Germinal center (tissue), 1 donor: ENCODE data around the gene FAM168A.

Experiments
- DNase-seq: peaks from one replicate; pipeline ENCODE4 v3.0.0; 2012; ENCODE audit warnings: mixed read lengths, low spot score

FAM168A gene

DNA sequence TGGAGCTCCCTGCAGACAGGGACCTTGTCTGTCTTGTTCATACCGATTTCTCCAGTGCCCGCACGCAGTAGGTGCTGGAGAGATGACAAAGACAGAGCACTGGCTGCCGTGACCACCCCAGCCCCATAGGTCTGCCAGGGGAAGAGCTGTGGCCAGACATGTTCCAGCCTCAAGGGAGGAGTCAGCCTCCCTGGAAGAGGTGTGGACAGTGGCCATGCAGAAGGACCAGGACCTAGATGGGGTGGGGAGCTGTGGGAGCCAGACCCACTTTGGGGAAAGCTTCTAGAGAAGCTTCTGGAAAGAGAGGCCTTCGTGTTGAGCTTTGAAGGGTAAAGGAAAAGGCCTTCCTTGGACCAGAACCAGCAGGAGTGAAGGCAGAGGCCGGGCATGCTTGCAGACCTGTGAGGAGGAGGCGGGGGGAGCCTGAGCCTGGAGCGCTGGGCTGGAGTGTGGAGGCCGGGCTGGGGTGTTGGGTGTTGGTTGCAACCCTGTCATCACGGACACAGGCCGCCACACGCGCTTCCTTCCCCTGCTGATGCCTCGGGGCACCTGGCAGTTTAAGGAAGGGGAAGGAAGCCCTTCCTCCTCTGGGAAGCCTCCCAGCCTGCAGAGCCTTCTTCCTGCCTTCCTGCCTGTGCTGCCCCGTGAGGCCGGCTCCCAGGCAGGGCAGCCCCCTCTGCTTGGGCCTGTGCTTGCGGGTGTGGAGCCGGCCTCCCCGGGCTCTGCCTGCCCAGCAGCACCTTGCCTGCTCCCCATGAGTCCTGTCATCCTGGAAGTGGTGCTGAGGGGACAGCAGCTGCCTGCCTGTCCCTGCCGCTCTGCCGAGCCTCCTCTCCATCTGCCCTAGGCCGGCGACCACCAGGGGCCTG is 209.4 kb downstream of the FAM168A start:
- DNase-seq, result no peak

GRCh38 chr11:73387594-73388264 is 210.2 kb downstream of the FAM168A start:
- DNase-seq, result no peak

DNA sequence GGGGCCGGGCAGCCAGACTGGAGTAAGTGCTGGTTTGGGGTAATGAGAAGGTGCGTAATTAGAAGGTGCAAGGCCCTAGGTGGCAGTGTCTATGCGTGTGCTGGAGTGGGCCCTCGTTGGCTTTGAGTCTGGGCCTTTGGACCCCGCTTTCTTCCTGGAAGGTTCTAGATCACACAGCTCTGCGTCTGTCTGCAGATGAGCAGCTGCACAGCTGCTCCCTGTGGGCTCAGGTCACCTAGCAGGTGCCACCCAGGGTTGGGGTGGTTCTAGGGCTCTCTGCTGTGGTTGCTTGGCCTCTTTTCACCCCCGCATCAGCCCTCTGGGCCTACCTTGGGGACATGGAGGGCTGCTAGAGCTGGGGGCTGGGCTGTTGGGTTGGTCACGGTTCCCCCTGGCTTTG is 211.4 kb downstream of the FAM168A start:
- DNase-seq, result peak; percentile 51

DNA sequence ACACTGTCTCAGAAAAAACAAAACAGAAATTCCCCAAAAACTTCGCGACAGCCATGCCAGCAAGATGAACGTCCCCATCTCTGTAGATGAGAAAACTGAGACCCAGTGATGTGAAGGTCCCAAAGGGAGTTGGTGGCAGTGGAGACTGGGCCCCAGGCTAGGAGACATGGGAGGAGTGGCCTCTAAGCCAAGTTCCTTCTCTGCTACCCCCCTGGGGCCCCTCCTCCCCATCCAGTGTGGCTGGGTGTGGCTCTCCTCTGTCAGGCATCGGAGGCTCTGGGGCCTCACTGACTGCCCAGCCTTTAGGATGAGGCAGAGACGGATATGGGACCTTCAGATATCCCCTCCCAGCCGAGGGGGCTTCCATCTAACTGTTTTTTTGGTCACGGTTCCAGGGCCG is 211.9 kb downstream of the FAM168A start:
- DNase-seq, result peak; percentile 79

DNA sequence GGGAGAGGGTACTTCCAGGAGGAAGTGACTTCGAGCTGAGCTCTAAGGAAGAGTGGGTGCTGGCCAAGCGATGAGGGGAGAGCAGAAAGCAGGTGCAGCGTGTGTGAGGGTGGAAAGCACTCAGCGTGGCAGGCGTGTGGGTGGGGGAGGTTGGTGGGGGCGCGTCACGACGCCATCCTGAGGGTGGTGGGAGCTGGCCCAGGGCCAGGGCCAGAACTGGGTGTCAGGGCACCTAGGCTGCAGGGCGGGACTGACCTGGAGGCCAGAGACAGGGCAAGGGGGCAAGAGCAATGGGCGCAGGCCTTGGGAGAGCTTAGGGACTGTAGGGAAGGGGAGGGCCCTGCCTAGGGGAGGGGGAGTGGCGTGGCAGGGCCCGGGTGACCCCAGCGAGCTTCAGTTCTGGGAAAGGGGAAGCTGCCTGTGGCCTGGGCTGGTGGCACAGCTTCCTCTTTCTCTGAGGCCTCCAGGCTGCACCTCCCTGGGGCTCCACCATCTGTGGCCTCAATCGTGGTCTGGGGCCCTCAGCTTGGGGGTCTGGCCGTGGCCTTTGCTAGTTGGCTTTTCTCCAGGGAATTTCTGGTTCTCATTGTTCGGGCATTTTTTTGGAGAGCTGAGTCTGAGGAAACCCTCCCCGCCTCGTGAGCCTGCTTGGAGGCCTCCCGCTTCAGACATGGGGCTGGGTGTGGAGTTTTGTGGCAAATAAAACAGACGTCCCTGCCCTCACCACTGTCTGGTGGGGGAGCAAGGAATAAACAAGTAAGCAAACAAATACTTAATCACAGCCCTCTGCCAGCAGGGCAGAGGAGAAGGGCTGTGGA is 212.8 kb downstream of the FAM168A start:
- DNase-seq, result peak; percentile 90

DNA sequence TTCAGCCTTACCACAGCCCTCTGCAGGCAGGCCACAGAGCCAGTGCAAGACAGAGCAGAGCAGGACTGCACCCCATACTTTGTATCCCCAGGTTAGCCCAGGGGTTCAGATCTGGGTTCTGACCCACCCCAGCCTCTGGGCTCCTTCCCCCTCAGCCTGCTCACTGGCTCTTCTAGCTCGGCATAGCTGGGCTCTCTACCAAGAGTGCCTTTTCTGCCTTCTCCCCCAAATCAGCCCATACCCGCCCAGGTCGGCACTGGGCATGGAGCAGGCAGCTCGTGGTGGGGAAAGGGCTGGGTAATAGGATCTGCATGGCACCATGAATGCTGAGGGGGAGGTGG is 213.4 kb downstream of the FAM168A start:
- no peak for DNase-seq

- no peak for DNase-seq
These were observed 213.8 kb downstream of the FAM168A start for GRCh38 chr11:73384125-73384441.

DNA sequence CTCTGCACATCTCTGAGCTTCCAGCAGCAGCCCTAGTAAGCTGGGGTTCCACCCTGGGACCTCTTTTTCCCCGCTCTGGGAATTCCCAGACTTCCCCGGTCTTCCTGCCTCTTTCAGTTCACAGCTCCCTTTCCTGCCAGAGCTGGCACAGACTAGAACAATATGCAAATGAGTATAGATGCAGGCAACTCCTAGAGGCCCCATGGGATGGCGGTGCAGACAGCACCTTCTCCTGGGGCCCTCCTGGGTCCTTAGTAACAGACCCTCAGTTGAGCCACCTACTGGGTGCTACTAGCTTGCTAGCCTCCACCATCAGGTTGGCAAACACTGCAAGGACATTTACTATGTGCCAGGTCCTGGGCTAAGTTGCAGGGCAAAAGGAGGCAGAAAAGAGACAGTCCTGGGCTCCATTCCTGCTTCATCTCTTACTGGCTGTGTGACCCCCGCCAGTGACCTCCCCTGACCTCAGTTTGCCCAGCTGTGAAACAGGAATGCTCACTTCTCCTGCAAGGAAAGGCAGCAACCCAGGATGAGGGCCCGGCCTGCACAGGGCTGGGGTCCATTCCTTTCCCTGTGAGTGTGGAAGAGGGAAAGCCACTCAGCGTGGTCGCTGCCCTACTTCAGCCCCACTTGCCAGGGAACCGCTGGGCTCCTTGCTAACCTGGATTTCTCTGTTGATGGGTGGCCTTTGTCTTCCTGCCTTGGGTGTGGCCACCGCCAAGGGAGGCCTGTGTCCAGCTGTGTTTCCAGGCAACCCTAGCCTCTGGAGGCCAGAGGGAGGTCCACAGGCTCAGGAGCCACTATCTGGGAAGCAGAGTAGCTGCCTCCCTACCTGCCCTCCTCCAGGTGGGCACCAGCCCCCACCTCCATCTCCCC is 214.4 kb downstream of the FAM168A start:
- peak; percentile 75 for DNase-seq

- DNase-seq, result no peak
These were observed 215.2 kb downstream of the FAM168A start for GRCh38 chr11:73382747-73383146.

DNA sequence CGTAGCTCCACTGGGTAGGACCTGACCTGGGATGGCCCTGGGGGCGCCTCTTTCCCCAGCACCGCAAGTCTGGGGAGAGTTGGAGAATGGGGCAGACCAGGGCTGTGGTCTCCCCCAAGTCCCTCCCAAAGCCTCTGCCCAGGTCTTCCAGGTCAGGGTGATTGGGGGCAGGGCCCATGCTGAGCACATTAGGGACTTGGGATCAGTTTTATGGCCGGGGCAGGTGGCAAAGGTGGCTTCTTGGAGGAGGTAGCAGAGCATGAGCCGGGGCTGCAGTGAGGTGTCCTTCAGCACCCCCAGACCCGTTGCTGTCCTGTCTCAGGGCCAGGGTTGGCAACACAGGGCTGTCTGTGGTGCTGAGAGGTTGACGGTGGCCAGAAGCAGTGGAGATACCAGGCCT is 215.7 kb downstream of the FAM168A start:
- no peak for DNase-seq

GRCh38 chr11:73381589-73381988 is 216.3 kb downstream of the FAM168A start:
- no peak for DNase-seq

DNA sequence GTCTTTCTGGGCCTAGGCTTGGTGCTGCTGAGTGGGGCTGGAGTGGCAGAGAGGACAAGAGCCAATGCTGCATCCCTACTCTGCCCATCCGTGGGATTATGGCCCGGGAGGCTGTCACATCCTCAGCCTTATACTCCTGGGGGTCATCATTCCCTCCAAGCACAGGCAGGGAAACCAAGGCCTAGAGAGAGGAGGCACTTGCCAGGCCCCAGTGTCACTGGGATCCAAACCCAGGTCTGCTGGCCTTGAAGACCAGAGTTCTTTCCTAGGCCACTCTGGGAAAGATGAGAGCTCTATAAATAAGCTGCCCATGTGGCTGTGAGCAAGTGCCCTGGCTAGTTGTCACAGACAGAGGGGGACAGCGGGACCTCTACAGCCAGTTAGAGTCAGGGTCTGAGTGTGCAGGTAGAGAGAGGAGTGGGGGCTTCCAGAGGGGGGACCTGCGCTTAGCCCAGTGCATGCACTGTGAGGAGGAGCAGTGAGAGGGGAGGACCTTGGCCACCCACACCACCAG is 217.0 kb downstream of the FAM168A start:
- no peak for DNase-seq

DNA sequence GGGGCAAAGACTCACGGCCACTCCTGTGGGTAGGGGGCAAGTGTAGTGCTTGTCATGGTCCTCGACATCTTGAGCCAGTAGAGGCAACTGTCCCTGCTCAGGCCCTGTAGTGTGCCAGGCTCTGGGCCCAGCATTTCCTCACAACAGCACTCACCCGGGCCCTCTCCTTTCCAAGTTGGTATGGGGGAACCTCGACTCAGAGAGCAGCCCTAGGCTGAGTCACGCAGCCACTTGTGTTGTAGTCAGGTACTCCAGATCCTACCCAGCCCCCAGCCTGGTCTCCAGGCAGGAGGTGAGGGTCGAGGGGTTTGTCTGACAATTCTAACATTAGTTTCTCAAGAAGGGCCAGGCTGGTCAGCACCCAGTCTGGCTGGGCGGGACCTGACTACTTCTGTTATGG is 217.6 kb downstream of the FAM168A start:
- DNase-seq, result no peak

GRCh38 chr11:73379189-73379880 is 218.6 kb downstream of the FAM168A start:
- no peak for DNase-seq

- DNase-seq, result peak; percentile 67
These were observed 220.9 kb downstream of the FAM168A start for GRCh38 chr11:73376803-73377629.

DNA sequence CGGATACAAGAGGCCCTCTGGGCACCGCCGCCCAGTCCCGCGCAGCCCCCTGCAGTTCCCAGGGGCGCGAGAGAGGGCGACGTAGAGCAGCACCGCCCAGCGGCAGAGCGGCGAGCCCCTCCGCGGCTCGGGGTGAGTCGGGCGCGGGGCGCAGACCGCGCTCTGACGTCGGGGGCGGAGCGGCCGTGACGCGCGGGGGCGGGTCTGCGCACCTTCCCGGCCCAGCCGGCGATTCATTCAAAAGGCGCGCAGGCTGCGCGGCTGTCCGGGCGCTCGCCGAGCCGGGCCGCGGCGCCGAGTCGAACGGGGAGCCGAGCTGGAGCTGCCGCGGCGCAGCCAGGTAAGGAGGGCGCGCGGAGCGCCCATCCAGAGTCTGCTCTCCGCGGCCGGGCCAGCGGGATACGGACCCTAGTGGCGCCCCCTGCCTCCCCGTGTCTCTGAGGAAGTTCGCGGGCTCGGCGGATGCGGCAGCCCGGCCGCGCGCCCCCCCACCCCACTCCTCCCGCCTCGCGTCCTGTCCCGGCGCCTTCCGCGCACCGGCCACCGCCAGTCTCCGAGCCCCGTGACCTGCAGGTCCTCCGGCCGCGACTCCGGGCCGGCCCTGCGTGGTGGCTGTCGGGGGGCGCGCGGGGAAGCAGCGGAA is 221.6 kb downstream of the FAM168A start, which contains the start of gene RELT:
RELT (plus strand) TSS at position 240 of the 643 bp plus-strand sequence. CDS start 12,738 bp downstream, outside the sequence.
- DNase-seq, result peak; percentile 96

DNA sequence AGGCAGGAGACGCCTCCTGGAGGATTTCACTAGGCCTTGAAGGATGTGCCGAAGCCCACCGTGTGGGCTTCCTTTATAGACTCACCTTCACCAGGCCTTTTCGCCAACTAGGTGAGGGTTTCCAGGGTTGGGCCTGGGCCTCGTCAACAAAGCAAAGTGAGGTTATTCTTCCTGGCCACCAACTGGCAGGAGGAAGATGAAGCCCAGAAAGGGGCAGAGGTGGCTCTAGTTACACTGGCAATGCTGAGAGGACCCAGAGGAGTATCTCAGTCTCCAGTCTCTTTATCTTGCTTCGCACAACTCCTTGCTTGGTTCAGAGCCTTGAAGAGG is 222.1 kb downstream of the FAM168A start:
- DNase-seq, result no peak

GRCh38 chr11:73374151-73374550 is 223.8 kb downstream of the FAM168A start:
- no peak for DNase-seq

DNA sequence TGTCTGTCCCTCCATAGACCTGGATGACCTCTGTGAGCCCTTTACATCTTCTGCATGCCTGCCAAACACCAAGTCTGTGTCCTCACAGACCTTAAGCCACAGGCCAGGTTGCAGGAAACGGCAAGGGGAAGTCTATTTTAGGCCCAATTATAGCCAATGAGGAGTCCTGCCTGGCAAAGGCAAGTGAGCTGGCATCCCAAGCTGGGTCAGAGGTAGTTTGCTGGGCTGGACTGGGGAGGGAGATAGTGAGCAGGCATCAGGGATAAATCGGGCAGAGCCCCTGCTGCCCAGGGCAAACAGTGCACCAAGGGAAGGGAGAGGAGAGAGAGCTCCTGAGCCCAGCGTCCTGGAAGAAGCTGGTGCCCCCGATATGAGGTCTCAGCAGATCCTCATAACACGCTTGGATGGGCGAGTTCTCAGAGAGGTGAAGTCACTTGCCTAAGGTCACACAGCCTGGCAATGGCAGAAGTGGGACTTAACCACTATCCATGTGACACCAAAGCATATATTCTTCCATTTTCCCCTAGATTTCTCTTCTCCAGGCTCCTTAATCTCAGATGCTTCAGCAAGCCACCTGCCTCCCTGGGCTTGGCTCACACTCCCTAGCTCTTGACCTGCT is 225.4 kb downstream of the FAM168A start:
- DNase-seq, result no peak
